ENCODE data around the gene FER1L5.

The FER1L5 gene

DNA sequence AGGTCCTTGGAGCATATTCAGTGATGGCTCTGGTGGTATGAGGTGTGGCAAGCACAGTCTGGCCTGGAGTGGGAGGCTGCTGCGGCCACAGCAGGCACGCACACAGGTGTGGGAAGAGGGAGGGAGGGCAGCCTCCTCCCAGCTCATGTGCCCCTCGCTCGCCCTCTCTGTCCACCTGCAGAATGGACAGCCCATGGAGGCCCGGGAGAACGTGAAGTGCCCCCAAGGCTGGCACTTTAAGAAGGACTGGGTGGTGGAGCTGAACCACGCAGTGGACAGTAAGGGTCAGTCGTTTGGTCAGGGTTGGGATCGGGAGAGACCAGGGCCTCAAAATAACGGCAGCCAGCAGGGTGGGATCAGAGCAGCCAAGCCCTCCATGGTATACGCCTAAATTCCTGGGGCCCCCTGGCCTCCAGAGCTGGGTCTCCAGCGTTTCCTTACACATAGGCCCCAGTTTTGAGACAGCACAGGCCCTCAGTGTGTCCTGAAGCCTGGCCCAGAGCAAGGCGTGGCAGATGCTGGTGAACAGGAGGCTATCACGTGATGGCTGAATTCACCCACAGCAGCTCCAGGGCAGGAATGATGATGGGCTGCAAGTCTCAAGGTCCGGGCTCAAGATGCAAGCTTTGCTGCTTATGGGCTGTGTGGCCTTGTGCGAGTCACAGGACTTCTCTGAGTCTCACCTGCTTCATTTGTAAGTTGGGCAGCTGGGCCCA, 47.9 kb downstream of the FER1L5 start:
- no peak overlapping the region for H3K9ac ChIP-seq (ENCODE audit: low read length in 2 of 2)
- no peaks in the 10 kb centered on the region for H3K36me3 ChIP-seq (ENCODE audit: control insufficient read depth in 2 of 2, insufficient read depth in 2 of 2, low read length in 2 of 2)
- H3K4me3 ChIP-seq (ENCODE audit: low read length in 2 of 2) = no peak overlapping the region
- H3K27me3 ChIP-seq (ENCODE audit: control insufficient read depth in 1 of 2, insufficient read depth in 2 of 2, low read length in 2 of 2) = peaks cover 7 to 11% of the 10 kb centered on the region in 2 donors
- H3K4me1 ChIP-seq (ENCODE audit: control insufficient read depth, insufficient read depth, low read length) = peaks cover 2% of the 10 kb centered on the region
- H3K9me3 ChIP-seq (ENCODE audit: control insufficient read depth in 2 of 2, low read length in 2 of 2) = no peaks in the 10 kb centered on the region
- H3K27ac ChIP-seq (ENCODE audit: low read length) = no peak overlapping the region

DNA sequence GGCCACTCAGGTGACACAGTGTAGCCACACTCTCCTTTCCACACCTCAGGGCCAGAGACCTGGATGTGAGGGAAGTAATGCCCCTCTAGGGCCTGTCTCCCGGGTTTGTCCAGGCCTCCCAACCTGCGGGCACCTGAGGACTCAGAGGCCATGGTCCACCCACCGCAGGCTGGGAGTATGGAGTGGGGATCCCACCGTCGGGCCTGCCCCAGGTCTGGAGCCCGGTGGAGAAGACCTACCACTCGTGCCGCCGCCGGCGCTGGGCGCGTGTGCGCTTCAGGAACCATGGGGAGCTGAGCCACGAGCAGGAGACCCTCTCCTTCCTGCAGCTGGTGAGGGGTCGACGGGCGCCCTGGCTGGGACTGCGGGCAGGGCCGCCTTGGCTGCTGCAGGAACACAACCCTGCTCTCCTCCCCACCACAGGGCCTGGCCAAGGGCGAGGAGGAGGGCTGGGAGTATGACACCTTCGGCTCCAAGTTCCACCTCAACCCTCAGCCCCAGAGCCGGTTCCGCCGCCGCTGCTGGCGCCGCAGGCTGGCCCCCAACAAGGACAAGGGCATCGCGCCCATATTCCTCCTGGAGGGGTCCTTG, 48.6 kb downstream of the FER1L5 start:
- H3K4me1 ChIP-seq (ENCODE audit: control insufficient read depth, insufficient read depth, low read length) = no peaks in the 10 kb centered on the region
- no peaks in the 10 kb centered on the region for H3K9me3 ChIP-seq (ENCODE audit: control insufficient read depth in 2 of 2, low read length in 2 of 2)
- H3K9ac ChIP-seq (ENCODE audit: low read length in 2 of 2) = no peak overlapping the region
- H3K4me3 ChIP-seq (ENCODE audit: low read length in 2 of 2) = no peak overlapping the region
- H3K27me3 ChIP-seq (ENCODE audit: control insufficient read depth in 1 of 2, insufficient read depth in 2 of 2, low read length in 2 of 2) = peaks cover 2 to 5% of the 10 kb centered on the region in 2 donors
- no peak overlapping the region for H3K27ac ChIP-seq (ENCODE audit: low read length)
- H3K36me3 ChIP-seq (ENCODE audit: control insufficient read depth in 2 of 2, insufficient read depth in 2 of 2, low read length in 2 of 2) = no peaks in the 10 kb centered on the region

DNA sequence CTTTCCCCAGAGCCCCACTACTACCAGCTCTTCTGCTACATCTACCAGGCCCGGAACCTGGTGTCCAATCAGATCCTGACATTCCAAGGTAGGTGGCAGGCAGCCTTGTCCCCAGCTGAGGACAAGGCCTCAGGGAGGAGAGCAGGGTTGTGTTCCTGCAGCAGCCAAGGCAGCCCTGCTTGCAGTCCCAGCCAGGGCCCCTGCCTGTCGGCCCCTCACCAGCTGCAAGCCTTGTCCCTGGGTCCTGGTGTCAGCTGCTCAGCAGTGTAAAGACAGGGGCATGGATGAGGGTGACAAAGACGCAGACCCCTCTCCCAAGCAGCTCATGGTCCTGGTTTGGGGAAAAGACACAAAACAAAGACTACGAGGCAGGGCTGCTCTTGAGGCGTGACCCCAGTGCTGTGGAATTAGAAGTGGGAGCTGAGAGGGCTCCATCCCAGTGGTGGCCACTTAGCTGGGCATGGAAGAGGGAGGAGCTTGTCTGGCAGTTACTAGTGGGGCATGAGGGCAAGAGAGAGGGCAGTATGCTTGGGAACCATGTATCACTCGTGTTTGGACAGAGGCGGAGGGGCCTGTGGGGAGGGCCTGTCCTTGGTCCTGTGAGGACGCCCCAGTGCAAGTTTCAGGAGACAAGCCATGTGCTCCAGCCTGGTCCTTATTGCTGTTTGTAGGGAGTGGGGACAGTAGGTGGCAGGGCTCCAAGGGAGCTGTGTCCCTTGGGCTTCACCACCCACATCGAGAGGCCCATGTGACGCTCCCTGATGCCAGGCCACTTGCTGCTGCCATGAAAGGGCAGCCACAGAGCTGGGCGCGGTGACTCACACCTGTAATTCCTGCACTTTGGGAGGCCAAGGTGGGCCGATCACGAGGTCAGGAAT, 49.8 kb downstream of the FER1L5 start:
- Histone ChIP-seq H3K27ac (ENCODE audit: low read length) (no peak overlapping the region), H3K9me3 (ENCODE audit: control insufficient read depth in 2 of 2, low read length in 2 of 2) (no peaks in the 10 kb centered on the region), H3K27me3 (ENCODE audit: control insufficient read depth in 1 of 2, insufficient read depth in 2 of 2, low read length in 2 of 2) (peaks cover 0 to under 1% of the 10 kb centered on the region in 2 donors), H3K9ac (ENCODE audit: low read length in 2 of 2) (no peak overlapping the region), H3K36me3 (ENCODE audit: control insufficient read depth in 2 of 2, insufficient read depth in 2 of 2, low read length in 2 of 2) (no peaks in the 10 kb centered on the region), H3K4me1 (ENCODE audit: control insufficient read depth, insufficient read depth, low read length) (no peaks in the 10 kb centered on the region), H3K4me3 (ENCODE audit: low read length in 2 of 2) (no peak overlapping the region)

GRCh38 chr2:96693286-96694200, 51.0 kb downstream of the FER1L5 start:
- Histone ChIP-seq H3K4me3 (ENCODE audit: low read length in 2 of 2) (no peak overlapping the region), H3K9ac (ENCODE audit: low read length in 2 of 2) (no peak overlapping the region), H3K27ac (ENCODE audit: low read length) (no peak overlapping the region), H3K4me1 (ENCODE audit: control insufficient read depth, insufficient read depth, low read length) (no peaks in the 10 kb centered on the region), H3K27me3 (ENCODE audit: control insufficient read depth in 1 of 2, insufficient read depth in 2 of 2, low read length in 2 of 2) (no peaks in the 10 kb centered on the region), H3K36me3 (ENCODE audit: control insufficient read depth in 2 of 2, insufficient read depth in 2 of 2, low read length in 2 of 2) (no peaks in the 10 kb centered on the region), H3K9me3 (ENCODE audit: control insufficient read depth in 2 of 2, low read length in 2 of 2) (no peaks in the 10 kb centered on the region)

GRCh38 chr2:96694279-96694678, 51.7 kb downstream of the FER1L5 start:
- no peaks in the 10 kb centered on the region for H3K9me3 ChIP-seq (ENCODE audit: control insufficient read depth in 2 of 2, low read length in 2 of 2)
- H3K4me3 ChIP-seq (ENCODE audit: low read length in 2 of 2) = no peak overlapping the region
- H3K27ac ChIP-seq (ENCODE audit: low read length) = no peak overlapping the region
- no peaks in the 10 kb centered on the region for H3K27me3 ChIP-seq (ENCODE audit: control insufficient read depth in 1 of 2, insufficient read depth in 2 of 2, low read length in 2 of 2)
- H3K9ac ChIP-seq (ENCODE audit: low read length in 2 of 2) = no peak overlapping the region
- H3K36me3 ChIP-seq (ENCODE audit: control insufficient read depth in 2 of 2, insufficient read depth in 2 of 2, low read length in 2 of 2) = no peaks in the 10 kb centered on the region
- no peaks in the 10 kb centered on the region for H3K4me1 ChIP-seq (ENCODE audit: control insufficient read depth, insufficient read depth, low read length)

GRCh38 chr2:96694816-96695455, 52.4 kb downstream of the FER1L5 start:
- Histone ChIP-seq H3K27me3 (ENCODE audit: control insufficient read depth in 1 of 2, insufficient read depth in 2 of 2, low read length in 2 of 2) (no peaks in the 10 kb centered on the region), H3K36me3 (ENCODE audit: control insufficient read depth in 2 of 2, insufficient read depth in 2 of 2, low read length in 2 of 2) (no peaks in the 10 kb centered on the region), H3K27ac (ENCODE audit: low read length) (no peak overlapping the region), H3K4me3 (ENCODE audit: low read length in 2 of 2) (no peak overlapping the region), H3K4me1 (ENCODE audit: control insufficient read depth, insufficient read depth, low read length) (no peaks in the 10 kb centered on the region), H3K9ac (ENCODE audit: low read length in 2 of 2) (no peak overlapping the region), H3K9me3 (ENCODE audit: control insufficient read depth in 2 of 2, low read length in 2 of 2) (no peaks in the 10 kb centered on the region)

- peaks cover 0 to 2% of the 10 kb centered on the region in 2 donors for H3K36me3 ChIP-seq (ENCODE audit: control insufficient read depth in 2 of 2, insufficient read depth in 2 of 2, low read length in 2 of 2)
- H3K4me3 ChIP-seq (ENCODE audit: low read length in 2 of 2) = no peak overlapping the region
- H3K9me3 ChIP-seq (ENCODE audit: control insufficient read depth in 2 of 2, low read length in 2 of 2) = no peaks in the 10 kb centered on the region
- no peaks in the 10 kb centered on the region for H3K4me1 ChIP-seq (ENCODE audit: control insufficient read depth, insufficient read depth, low read length)
- H3K27ac ChIP-seq (ENCODE audit: low read length) = no peak overlapping the region
- H3K27me3 ChIP-seq (ENCODE audit: control insufficient read depth in 1 of 2, insufficient read depth in 2 of 2, low read length in 2 of 2) = no peaks in the 10 kb centered on the region
- H3K9ac ChIP-seq (ENCODE audit: low read length in 2 of 2) = no peak overlapping the region
These were observed 53.0 kb downstream of the FER1L5 start for GRCh38 chr2:96695602-96696001.

GRCh38 chr2:96697476-96697875, 54.9 kb downstream of the FER1L5 start:
- no peak overlapping the region for H3K27ac ChIP-seq (ENCODE audit: low read length)
- H3K36me3 ChIP-seq (ENCODE audit: control insufficient read depth in 2 of 2, insufficient read depth in 2 of 2, low read length in 2 of 2) = peaks cover 0 to 2% of the 10 kb centered on the region in 2 donors
- H3K9ac ChIP-seq (ENCODE audit: low read length in 2 of 2) = no peak overlapping the region
- H3K27me3 ChIP-seq (ENCODE audit: control insufficient read depth in 1 of 2, insufficient read depth in 2 of 2, low read length in 2 of 2) = no peaks in the 10 kb centered on the region
- H3K4me3 ChIP-seq (ENCODE audit: low read length in 2 of 2) = no peak overlapping the region
- H3K9me3 ChIP-seq (ENCODE audit: control insufficient read depth in 2 of 2, low read length in 2 of 2) = no peaks in the 10 kb centered on the region
- no peaks in the 10 kb centered on the region for H3K4me1 ChIP-seq (ENCODE audit: control insufficient read depth, insufficient read depth, low read length)

DNA sequence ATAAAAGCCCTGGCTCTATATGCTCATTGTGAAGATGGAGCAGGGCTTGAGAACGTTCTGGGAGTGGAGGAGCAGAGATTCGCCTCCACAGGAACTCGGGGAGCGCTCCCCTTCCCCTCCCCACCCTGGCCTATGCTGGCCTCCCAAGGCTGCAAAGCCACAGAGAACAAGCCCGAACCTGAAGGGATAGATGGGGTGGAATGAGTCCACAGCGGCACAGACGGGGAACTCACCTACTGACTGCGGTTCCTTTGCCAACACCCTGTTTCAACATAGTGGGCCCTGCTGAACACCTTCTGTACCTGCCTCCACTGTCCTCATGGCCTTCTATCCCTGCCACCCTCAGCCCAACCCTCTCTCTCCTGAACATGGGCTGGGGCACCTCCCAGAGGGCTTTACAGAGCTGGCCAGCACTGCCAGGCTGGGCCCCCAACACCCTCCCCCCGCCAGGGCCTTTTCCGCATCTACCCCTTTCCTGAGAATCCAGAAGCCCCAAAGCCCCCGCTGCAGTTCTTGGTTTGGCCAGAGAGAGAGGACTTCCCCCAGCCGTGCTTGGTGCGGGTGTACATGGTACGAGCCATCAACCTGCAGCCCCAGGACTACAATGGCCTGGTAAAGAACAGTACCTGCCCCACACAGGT, 55.8 kb downstream of the FER1L5 start:
- no peaks in the 10 kb centered on the region for H3K27me3 ChIP-seq (ENCODE audit: control insufficient read depth in 1 of 2, insufficient read depth in 2 of 2, low read length in 2 of 2)
- no peaks in the 10 kb centered on the region for H3K4me1 ChIP-seq (ENCODE audit: control insufficient read depth, insufficient read depth, low read length)
- no peaks in the 10 kb centered on the region for H3K9me3 ChIP-seq (ENCODE audit: control insufficient read depth in 2 of 2, low read length in 2 of 2)
- no peak overlapping the region for H3K27ac ChIP-seq (ENCODE audit: low read length)
- no peak overlapping the region for H3K4me3 ChIP-seq (ENCODE audit: low read length in 2 of 2)
- no peak overlapping the region for H3K9ac ChIP-seq (ENCODE audit: low read length in 2 of 2)
- H3K36me3 ChIP-seq (ENCODE audit: control insufficient read depth in 2 of 2, insufficient read depth in 2 of 2, low read length in 2 of 2) = peaks cover 0 to 8% of the 10 kb centered on the region in 2 donors

Data from stomach smooth muscle (tissue), 2 donors.